ENCODE results near the gene B3GAT2.
A peak's percentile ranks its signal among the peaks of the same experiment; 100 is the strongest.

B3GAT2 gene

GRCh38 chr6:70838907-70839285 is 118.0 kb downstream of the B3GAT2 start:
- TF ChIP-seq CTCF (IDR thresholded peaks at IDR 0.05; ENCODE audit: low read depth, low read length) = no peak
- DNase-seq (ENCODE audit: low read depth in 2 of 2) = no peak
- no peak overlapping the region for H3K4me3 ChIP-seq (replicated peaks in 1 of 2; ENCODE audit: low read depth in 2 of 2, low read length in 2 of 2)

GRCh38 chr6:70834520-70834919 is 122.3 kb downstream of the B3GAT2 start:
- no peak for TF ChIP-seq CTCF (IDR thresholded peaks at IDR 0.05; ENCODE audit: low read depth, low read length)
- H3K4me3 ChIP-seq (replicated peaks in 1 of 2; ENCODE audit: low read depth in 2 of 2, low read length in 2 of 2) = no peak overlapping the region
- DNase-seq (ENCODE audit: low read depth in 2 of 2) = peak; percentile 4 to 36

- no peak for TF ChIP-seq CTCF (IDR thresholded peaks at IDR 0.05; ENCODE audit: low read depth, low read length)
- no peak for DNase-seq (ENCODE audit: low read depth in 2 of 2)
Measured at GRCh38 chr6:70831427-70831826, 125.4 kb downstream of the B3GAT2 start.

GRCh38 chr6:70823651-70824050 is 133.2 kb downstream of the B3GAT2 start:
- TF ChIP-seq CTCF (IDR thresholded peaks at IDR 0.05; ENCODE audit: low read depth, low read length) = no peak
- no peak overlapping the region for H3K4me3 ChIP-seq (replicated peaks in 1 of 2; ENCODE audit: low read depth in 2 of 2, low read length in 2 of 2)
- no peak for DNase-seq (ENCODE audit: low read depth in 2 of 2)

More at GRCh38 chr6:70831427-70831826, 125.4 kb downstream of the B3GAT2 start:
- no peak overlapping the region for H3K4me3 ChIP-seq (replicated peaks in 1 of 2; ENCODE audit: low read depth in 2 of 2, low read length in 2 of 2)

GRCh38 chr6:70821751-70822150 is 135.1 kb downstream of the B3GAT2 start:
- DNase-seq (ENCODE audit: low read depth in 2 of 2) = no peak
- no peak for TF ChIP-seq CTCF (IDR thresholded peaks at IDR 0.05; ENCODE audit: low read depth, low read length)

GRCh38 chr6:70820778-70821177 is 136.1 kb downstream of the B3GAT2 start:
- no peak overlapping the region for H3K4me3 ChIP-seq (replicated peaks in 1 of 2; ENCODE audit: low read depth in 2 of 2, low read length in 2 of 2)
- no peak for TF ChIP-seq CTCF (IDR thresholded peaks at IDR 0.05; ENCODE audit: low read depth, low read length)
- no peak for DNase-seq (ENCODE audit: low read depth in 2 of 2)

More at GRCh38 chr6:70821751-70822150, 135.1 kb downstream of the B3GAT2 start:
- no peak overlapping the region for H3K4me3 ChIP-seq (replicated peaks in 1 of 2; ENCODE audit: low read depth in 2 of 2, low read length in 2 of 2)

- H3K4me3 ChIP-seq (replicated peaks in 1 of 2; ENCODE audit: low read depth in 2 of 2, low read length in 2 of 2) = no peak overlapping the region
- TF ChIP-seq CTCF (IDR thresholded peaks at IDR 0.05; ENCODE audit: low read depth, low read length) = no peak
- DNase-seq (ENCODE audit: low read depth in 2 of 2) = peak in 1 of 2 donors; percentile 23
Measured at GRCh38 chr6:70819646-70820045, 137.2 kb downstream of the B3GAT2 start.
